Epithelial cell of proximal tubule (primary cell): ENCODE data around the gene GPD2. TPM values are rescaled to one million over a fixed set of nuclear protein-coding genes. Genes with fewer than 3 reads are reported as not detected.

Source experiments
- DNase-seq: peaks from one replicate; pipeline ENCODE4 v3.0.0-alpha.2; 2011; ENCODE audit warnings: low read depth
- H3K4me3 ChIP-seq: 2 replicates; pipeline ENCODE4 v1.5.1; 2011; ENCODE audit warnings: low read depth, mild to moderate bottlenecking, low read length
- total RNA-seq: library from RNA; depleted of rRNA; stranded (reverse); fragments of >200 nt; gene quantifications from 2 replicates; pipeline ENCODE4 v1.2.3, GENCODE V29; 2015
- TF ChIP-seq, protein P1 (sequence below): conservative IDR thresholded peaks from 2 replicates; pipeline ENCODE4 v1.5.1; 2012; ENCODE audit warnings: low read depth, mild to moderate bottlenecking, low read length

GPD2 gene
- total RNA-seq, 1 donor from 2014 or later: 22.4 TPM

DNA sequence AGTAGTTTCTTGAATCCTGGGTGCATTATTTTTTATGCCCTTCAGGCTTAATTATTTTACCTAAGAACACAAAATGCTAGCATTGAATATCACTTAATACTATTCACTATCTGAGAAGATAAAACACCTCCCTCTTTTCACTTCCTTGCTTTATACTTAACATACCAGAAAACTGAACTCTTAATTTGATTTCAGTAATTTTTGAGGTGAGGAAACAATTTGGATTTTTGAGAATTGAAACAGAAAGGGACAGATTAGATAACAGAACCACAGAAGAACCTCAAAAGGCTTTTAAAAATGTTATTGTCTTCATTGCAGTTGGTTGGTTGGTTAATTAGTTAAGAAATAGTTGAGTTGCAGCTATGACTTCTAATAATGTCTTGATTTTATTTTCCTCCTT is 69.5 kb downstream of the GPD2 start:
- no peak overlapping the region for H3K4me3 ChIP-seq
- no peak for DNase-seq
- TF ChIP-seq, protein P1, sequence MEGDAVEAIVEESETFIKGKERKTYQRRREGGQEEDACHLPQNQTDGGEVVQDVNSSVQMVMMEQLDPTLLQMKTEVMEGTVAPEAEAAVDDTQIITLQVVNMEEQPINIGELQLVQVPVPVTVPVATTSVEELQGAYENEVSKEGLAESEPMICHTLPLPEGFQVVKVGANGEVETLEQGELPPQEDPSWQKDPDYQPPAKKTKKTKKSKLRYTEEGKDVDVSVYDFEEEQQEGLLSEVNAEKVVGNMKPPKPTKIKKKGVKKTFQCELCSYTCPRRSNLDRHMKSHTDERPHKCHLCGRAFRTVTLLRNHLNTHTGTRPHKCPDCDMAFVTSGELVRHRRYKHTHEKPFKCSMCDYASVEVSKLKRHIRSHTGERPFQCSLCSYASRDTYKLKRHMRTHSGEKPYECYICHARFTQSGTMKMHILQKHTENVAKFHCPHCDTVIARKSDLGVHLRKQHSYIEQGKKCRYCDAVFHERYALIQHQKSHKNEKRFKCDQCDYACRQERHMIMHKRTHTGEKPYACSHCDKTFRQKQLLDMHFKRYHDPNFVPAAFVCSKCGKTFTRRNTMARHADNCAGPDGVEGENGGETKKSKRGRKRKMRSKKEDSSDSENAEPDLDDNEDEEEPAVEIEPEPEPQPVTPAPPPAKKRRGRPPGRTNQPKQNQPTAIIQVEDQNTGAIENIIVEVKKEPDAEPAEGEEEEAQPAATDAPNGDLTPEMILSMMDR: no peak

DNA sequence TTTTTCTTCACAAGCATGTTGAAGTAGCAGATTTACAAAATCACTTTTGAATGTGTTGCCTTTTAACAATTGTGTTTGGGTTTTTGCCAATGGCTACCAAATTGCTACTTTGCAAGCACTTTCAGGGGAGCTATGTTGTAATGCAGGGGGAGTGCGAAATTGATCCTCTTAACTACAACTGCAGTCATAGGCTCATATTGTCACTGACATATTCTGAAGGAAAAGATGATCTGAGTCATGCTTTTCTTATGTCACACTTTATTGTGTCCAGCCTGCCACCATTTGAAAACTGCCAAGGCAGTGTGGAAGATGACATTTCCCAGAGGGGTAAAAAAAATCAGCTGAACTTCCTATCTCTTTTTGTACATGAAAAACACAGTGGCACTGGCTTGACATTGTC is 74.9 kb downstream of the GPD2 start:
- no peak for DNase-seq
- H3K4me3 ChIP-seq: no peak overlapping the region
- TF ChIP-seq, protein P1: no peak

DNA sequence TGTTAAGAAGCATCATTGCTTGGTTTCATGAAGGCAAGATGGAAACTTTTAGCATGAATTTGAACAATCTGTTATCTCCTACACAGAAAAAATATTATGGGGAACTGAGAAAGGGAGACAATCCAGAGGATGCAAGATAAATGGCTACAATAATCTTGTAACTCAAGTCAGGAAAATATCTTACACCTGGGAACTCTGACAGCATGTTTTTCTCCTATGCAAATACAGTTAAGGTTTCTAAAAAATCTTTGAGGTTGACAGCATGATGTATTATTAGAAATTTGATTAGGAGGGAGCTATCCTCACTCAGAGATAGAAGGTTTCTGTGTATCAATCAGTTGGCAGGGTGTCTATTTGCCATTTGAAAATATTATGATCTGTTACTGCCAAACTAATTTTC is 75.6 kb downstream of the GPD2 start:
- DNase-seq: no peak
- TF ChIP-seq, protein P1: no peak
- H3K4me3 ChIP-seq: no peak overlapping the region

DNA sequence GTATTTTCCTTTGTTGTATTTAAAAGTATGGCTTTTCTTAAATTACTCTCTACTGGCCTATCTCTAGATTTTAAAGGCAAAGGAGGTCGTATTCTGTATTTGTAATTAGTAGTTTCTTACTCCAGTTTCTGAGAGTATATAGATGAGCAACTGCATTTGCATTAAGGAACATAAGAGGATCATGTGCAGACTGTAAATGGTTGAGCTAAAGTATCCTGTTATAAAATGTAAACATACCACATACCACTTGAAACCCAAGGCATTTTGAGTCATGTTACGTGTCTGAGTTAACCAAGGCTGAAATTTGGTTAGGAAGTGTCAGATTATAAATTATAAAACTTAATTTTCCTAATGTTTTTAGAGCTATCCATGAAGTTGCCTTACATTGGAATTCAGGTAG is 76.3 kb downstream of the GPD2 start:
- no peak overlapping the region for H3K4me3 ChIP-seq
- no peak for DNase-seq
- TF ChIP-seq, protein P1: no peak

DNA sequence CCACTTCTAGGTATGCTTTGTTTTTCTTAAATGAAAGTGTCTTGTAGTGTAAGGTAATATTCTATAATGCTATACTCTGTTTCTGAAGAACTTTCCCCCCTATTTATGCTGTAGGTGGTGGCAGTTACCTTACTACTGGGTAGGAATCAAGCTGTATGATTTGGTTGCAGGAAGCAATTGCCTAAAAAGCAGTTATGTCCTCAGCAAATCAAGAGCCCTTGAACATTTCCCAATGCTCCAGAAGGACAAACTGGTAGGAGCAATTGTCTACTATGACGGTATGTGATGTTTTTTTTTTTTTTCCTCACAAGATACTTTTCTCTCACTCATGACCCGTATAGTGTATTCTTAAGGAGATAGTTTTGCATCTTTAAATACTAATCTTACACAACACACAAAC is 77.0 kb downstream of the GPD2 start:
- no peak for DNase-seq
- TF ChIP-seq, protein P1: no peak

DNA sequence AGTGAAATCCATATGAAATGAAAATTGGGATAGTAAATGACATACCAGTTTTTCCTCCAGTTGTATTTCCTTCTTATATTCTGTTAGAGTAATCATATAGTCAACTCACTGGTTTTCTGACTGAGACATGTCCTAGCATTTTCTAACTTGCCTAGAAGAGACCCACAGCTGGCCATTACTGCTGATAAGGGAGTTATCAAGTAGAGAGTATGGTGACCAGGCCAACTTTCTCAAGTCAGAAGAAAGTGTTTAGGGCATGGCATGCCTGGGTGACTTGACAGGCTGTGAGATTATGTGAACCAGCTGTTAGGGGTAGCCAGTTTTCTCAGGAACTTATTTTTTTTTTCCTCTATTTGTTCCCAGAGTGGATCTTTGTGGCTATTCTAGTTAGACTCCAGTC is 81.2 kb downstream of the GPD2 start:
- no peak overlapping the region for H3K4me3 ChIP-seq
- no peak for DNase-seq

More for the DNA sequence above, 77.0 kb downstream of the GPD2 start:
- H3K4me3 ChIP-seq: no peak overlapping the region

DNA sequence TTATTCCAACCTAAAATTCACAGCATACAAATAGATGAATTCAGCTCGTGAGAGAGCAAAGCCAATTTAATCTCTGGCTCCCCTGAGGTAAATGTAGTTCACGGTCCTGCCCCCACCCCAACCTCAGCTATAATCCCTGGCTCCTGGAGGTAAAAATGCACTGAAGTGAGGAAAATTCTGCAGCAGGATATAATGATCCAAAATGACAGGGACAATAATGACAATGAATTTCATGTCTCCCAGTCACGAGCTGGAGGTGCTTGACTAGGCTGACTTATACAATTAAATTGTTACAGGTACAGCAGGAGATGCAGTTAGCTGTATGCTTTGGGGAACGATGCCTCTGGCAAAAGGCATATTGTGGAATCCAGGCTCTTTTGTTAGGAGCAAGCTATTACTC is 82.0 kb downstream of the GPD2 start:
- TF ChIP-seq, protein P1: no peak
- DNase-seq: no peak
- no peak overlapping the region for H3K4me3 ChIP-seq

More for the DNA sequence above, 81.2 kb downstream of the GPD2 start:
- TF ChIP-seq, protein P1: no peak
